ENCODE measurements around the gene SCGB3A1. TPM values are rescaled to one million over a fixed set of nuclear protein-coding genes. Genes with fewer than 3 reads are reported as not detected.

Gene SCGB3A1
- total and polyA plus RNA-seq, 9 of the 15 experiments (the other 6 are each of a cell fraction or from before 2014, with no cell fraction given), result 0.33 TPM; not detected in 8

DNA sequence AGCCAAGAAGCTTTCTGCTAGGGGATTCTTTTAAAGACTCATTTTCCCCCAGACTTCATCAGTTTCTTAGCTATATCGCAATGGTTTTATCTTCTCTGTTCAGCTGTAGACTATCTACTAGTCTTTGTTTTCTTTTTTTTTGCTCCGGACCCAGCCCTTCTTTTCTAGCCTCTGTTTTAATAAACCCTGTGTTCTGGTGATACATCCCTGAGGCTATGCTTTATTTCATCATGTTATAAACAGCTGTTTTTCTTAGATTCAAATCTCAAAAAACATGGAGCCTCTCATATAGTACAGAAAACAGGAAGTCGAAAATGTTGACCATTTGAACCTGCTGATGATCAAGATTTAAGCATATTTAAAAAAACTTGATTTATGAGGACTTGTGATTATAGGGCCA is 37.8 kb downstream of the SCGB3A1 start (continued):
- TF ChIP-seq, protein P1, sequence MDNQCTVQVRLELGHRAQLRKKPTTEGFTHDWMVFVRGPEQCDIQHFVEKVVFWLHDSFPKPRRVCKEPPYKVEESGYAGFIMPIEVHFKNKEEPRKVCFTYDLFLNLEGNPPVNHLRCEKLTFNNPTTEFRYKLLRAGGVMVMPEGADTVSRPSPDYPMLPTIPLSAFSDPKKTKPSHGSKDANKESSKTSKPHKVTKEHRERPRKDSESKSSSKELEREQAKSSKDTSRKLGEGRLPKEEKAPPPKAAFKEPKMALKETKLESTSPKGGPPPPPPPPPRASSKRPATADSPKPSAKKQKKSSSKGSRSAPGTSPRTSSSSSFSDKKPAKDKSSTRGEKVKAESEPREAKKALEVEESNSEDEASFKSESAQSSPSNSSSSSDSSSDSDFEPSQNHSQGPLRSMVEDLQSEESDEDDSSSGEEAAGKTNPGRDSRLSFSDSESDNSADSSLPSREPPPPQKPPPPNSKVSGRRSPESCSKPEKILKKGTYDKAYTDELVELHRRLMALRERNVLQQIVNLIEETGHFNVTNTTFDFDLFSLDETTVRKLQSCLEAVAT (IDR thresholded peaks at IDR 0.05), result 0 out of 4 replicates have a peak, but pooled peaks have one; percentile 20 to 31
- TF ChIP-seq CBFA2T2 (conservative IDR thresholded peaks at IDR 0.05) (peak; percentile 77), MTF1 (CRISPR knock-in tag; IDR thresholded peaks at IDR 0.05; ENCODE audit: borderline replicate concordance) (no peak), ZNF239 (CRISPR knock-in tag; IDR thresholded peaks at IDR 0.05) (no peak), TGIF2 (CRISPR knock-in tag; IDR thresholded peaks at IDR 0.05) (no peak), CBX3 (IDR thresholded peaks at IDR 0.05; ENCODE audit: borderline replicate concordance in 1 of 2, low read length in 2 of 2) (no peak), TARDBP (IDR thresholded peaks at IDR 0.05) (0 out of 2 replicates have a peak, but pooled peaks have one; percentile 56), NEUROD1 (IDR thresholded peaks at IDR 0.05; ENCODE audit: borderline replicate concordance, low read depth, low read length, partially characterized antibody) (no peak), THRAP3 (IDR thresholded peaks at IDR 0.05; ENCODE audit: borderline replicate concordance) (no peak), CTBP1 (IDR thresholded peaks at IDR 0.05; ENCODE audit: borderline replicate concordance) (peak; percentile 18; the same call in 1 of the 2 replicates), PHTF2 (CRISPR knock-in tag; IDR thresholded peaks at IDR 0.05) (no peak), ELF4 (CRISPR knock-in tag; IDR thresholded peaks at IDR 0.05) (0 out of 2 replicates have a peak, but pooled peaks have one; percentile 30), ZNF384 (IDR thresholded peaks at IDR 0.05; ENCODE audit: low read depth, low read length) (peak; percentile 82), SMARCA4 (IDR thresholded peaks at IDR 0.05) (peak; percentile 91)
- TF ChIP-seq, protein P2, sequence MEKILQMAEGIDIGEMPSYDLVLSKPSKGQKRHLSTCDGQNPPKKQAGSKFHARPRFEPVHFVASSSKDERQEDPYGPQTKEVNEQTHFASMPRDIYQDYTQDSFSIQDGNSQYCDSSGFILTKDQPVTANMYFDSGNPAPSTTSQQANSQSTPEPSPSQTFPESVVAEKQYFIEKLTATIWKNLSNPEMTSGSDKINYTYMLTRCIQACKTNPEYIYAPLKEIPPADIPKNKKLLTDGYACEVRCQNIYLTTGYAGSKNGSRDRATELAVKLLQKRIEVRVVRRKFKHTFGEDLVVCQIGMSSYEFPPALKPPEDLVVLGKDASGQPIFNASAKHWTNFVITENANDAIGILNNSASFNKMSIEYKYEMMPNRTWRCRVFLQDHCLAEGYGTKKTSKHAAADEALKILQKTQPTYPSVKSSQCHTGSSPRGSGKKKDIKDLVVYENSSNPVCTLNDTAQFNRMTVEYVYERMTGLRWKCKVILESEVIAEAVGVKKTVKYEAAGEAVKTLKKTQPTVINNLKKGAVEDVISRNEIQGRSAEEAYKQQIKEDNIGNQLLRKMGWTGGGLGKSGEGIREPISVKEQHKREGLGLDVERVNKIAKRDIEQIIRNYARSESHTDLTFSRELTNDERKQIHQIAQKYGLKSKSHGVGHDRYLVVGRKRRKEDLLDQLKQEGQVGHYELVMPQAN (IDR thresholded peaks at IDR 0.05; ENCODE audit: borderline replicate concordance), result peak; percentile 28; the same call in 1 of the 2 replicates
- TF ChIP-seq, protein P3, sequence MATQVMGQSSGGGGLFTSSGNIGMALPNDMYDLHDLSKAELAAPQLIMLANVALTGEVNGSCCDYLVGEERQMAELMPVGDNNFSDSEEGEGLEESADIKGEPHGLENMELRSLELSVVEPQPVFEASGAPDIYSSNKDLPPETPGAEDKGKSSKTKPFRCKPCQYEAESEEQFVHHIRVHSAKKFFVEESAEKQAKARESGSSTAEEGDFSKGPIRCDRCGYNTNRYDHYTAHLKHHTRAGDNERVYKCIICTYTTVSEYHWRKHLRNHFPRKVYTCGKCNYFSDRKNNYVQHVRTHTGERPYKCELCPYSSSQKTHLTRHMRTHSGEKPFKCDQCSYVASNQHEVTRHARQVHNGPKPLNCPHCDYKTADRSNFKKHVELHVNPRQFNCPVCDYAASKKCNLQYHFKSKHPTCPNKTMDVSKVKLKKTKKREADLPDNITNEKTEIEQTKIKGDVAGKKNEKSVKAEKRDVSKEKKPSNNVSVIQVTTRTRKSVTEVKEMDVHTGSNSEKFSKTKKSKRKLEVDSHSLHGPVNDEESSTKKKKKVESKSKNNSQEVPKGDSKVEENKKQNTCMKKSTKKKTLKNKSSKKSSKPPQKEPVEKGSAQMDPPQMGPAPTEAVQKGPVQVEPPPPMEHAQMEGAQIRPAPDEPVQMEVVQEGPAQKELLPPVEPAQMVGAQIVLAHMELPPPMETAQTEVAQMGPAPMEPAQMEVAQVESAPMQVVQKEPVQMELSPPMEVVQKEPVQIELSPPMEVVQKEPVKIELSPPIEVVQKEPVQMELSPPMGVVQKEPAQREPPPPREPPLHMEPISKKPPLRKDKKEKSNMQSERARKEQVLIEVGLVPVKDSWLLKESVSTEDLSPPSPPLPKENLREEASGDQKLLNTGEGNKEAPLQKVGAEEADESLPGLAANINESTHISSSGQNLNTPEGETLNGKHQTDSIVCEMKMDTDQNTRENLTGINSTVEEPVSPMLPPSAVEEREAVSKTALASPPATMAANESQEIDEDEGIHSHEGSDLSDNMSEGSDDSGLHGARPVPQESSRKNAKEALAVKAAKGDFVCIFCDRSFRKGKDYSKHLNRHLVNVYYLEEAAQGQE (IDR thresholded peaks at IDR 0.05; ENCODE audit: borderline replicate concordance), result no peak
- TF ChIP-seq, protein P3 (CRISPR knock-in tag; IDR thresholded peaks at IDR 0.05; ENCODE audit: low read depth), result no peak
- TF ChIP-seq, protein P4, sequence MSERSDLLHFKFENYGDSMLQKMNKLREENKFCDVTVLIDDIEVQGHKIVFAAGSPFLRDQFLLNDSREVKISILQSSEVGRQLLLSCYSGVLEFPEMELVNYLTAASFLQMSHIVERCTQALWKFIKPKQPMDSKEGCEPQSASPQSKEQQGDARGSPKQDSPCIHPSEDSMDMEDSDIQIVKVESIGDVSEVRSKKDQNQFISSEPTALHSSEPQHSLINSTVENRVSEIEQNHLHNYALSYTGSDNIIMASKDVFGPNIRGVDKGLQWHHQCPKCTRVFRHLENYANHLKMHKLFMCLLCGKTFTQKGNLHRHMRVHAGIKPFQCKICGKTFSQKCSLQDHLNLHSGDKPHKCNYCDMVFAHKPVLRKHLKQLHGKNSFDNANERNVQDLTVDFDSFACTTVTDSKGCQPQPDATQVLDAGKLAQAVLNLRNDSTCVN (CRISPR knock-in tag; IDR thresholded peaks at IDR 0.05), result peak; percentile 30; the same call in 1 of the 2 replicates
